GM23248 (cell line): ENCODE measurements around the gene ASB10. TPM values are rescaled to one million over a fixed set of nuclear protein-coding genes. Genes with fewer than 3 reads are reported as not detected.

ENCODE experiments used
- DNase-seq: peaks from one replicate; pipeline ENCODE4 v3.0.0-alpha.2; 2015
- H2AFZ ChIP-seq: fragments of 200-600 bp; sonication (generic); 2 replicates; pipeline ENCODE4 v1.6.1; 2016; ENCODE audit warnings: antibody characterized with exemption
- H3F3A ChIP-seq: fragments of 200-600 bp; sonication (generic); 2 replicates; pipeline ENCODE4 v1.6.1; 2016; ENCODE audit warnings: mild to moderate bottlenecking, antibody characterized with exemption, mixed run types; ENCODE audit not compliant: insufficient read depth
- H3K27ac ChIP-seq: fragments of 200-600 bp; sonication (generic); 2 replicates; pipeline ENCODE4 v1.5.1; 2016; ENCODE audit warnings: mild to moderate bottlenecking
- H3K27me3 ChIP-seq: fragments of 200-600 bp; sonication (generic); replicated peaks from 2 replicates; pipeline ENCODE4 v1.6.1; 2016; ENCODE audit warnings: mild to moderate bottlenecking; ENCODE audit not compliant: insufficient read depth
- H3K36me3 ChIP-seq: fragments of 200-600 bp; sonication (generic); 2 replicates; pipeline ENCODE4 v1.6.1; 2016; ENCODE audit warnings: low read depth, mild to moderate bottlenecking
- H3K4me1 ChIP-seq: fragments of 200-600 bp; sonication (generic); 2 replicates; pipeline ENCODE4 v1.6.1; 2016; ENCODE audit warnings: mild to moderate bottlenecking; ENCODE audit not compliant: insufficient read depth
- H3K4me2 ChIP-seq: fragments of 200-600 bp; sonication (generic); one replicate; pipeline ENCODE4 v1.6.1; 2016; ENCODE audit warnings: mild to moderate bottlenecking; ENCODE audit not compliant: unreplicated experiment
- H3K4me3 ChIP-seq: fragments of 200-600 bp; sonication (generic); 2 replicates; pipeline ENCODE4 v1.5.1; 2016; ENCODE audit warnings: mild to moderate bottlenecking
- H3K79me2 ChIP-seq: fragments of 200-600 bp; sonication (generic); 2 replicates; pipeline ENCODE4 v1.6.1; 2016; ENCODE audit warnings: mild to moderate bottlenecking; ENCODE audit not compliant: insufficient read depth
- H3K9ac ChIP-seq: fragments of 200-600 bp; sonication (generic); 2 replicates; pipeline ENCODE4 v1.6.1; 2016; ENCODE audit warnings: mild to moderate bottlenecking
- H3K9me2 ChIP-seq: fragments of 200-600 bp; sonication (generic); 2 replicates; pipeline ENCODE4 v1.6.1; 2016; ENCODE audit warnings: mixed run types, mild to moderate bottlenecking, moderate library complexity; ENCODE audit not compliant: insufficient read depth
- H3K9me3 ChIP-seq: fragments of 200-600 bp; sonication (generic); one replicate; pipeline ENCODE4 v1.6.1; 2017; ENCODE audit warnings: low read depth
- H4K20me1 ChIP-seq: fragments of 200-600 bp; sonication (generic); 2 replicates; pipeline ENCODE4 v1.6.0; 2016; ENCODE audit not compliant: insufficient read depth
- EZH2 ChIP-seq: fragments of 200-600 bp; sonication (generic); IDR thresholded peaks from 2 replicates; pipeline ENCODE4 v1.6.1; 2018; ENCODE audit warnings: antibody characterized with exemption, mild to moderate bottlenecking; ENCODE audit not compliant: insufficient read depth, poor library complexity, severe bottlenecking
- EZH2phosphoT487 ChIP-seq: fragments of 200-600 bp; sonication (generic); IDR thresholded peaks from 2 replicates; pipeline ENCODE4 v1.6.1; 2018; ENCODE audit warnings: antibody characterized with exemption, moderate library complexity, mild to moderate bottlenecking, low read depth; ENCODE audit not compliant: insufficient read depth
- WGBS, 2 experiments: methylation state at CpG; one replicate each; pipeline ENCODE4 v1.1.6; 2015 to 2017; ENCODE audit warnings: low lambda C conversion rate in 2 of 2, low coverage in 1 of 2; ENCODE audit errors: missing lambda C conversion rate in 2 of 2; 5-methylcytosine and 5-hydroxymethylcytosine counted together
- in situ Hi-C: fragments of 300-500 bp; cut with MboI; formaldehyde crosslinking; loops from 2 replicates; pipeline ENCODE4 v1.15.0; 2020
- polyA plus RNA-seq: library from polyadenylated mRNA; unstranded; fragments of >200 nt; fragmentation: Nextera tagmentation; extraction: Ambion mirVana; gene quantifications from 2 replicates; pipeline ENCODE4 v1.2.1, GENCODE V29; 2016
- total RNA-seq: library from RNA; depleted of rRNA; stranded (reverse); fragments of >200 nt; shearing (Covaris generic); gene quantifications from 2 replicates; pipeline ENCODE4 v1.2.3, GENCODE V29; 2014

The ASB10 gene
- total and polyA plus RNA-seq, 2 experiments from 2014 or later: not detected

- Histone ChIP-seq H3K9me2 (no peaks in the 10 kb centered on the region), H3F3A (no peaks in the 10 kb centered on the region), H3K4me2 (no peak overlapping the region), H3K27ac (no peak overlapping the region), H3K36me3 (no peaks in the 10 kb centered on the region), H3K4me1 (no peaks in the 10 kb centered on the region), H3K9ac (no peak overlapping the region), H2AFZ (no peak overlapping the region), H3K27me3 (peaks cover 70% of the 10 kb centered on the region), H3K79me2 (no peaks in the 10 kb centered on the region), H4K20me1 (no peaks in the 10 kb centered on the region), H3K9me3 (no peaks in the 10 kb centered on the region), H3K4me3 (no peak overlapping the region)
- TF ChIP-seq EZH2phosphoT487 (no peak), EZH2 (no peak)
- in situ Hi-C loops: no loop called here
- DNase-seq: peak; percentile 73
- 15% methylated on average over 41 to 42 of the region's 42 CpGs for WGBS, 2 experiments
These were observed 14.5 kb downstream of the ASB10 start for GRCh38 chr7:151172273-151173141.

DNA sequence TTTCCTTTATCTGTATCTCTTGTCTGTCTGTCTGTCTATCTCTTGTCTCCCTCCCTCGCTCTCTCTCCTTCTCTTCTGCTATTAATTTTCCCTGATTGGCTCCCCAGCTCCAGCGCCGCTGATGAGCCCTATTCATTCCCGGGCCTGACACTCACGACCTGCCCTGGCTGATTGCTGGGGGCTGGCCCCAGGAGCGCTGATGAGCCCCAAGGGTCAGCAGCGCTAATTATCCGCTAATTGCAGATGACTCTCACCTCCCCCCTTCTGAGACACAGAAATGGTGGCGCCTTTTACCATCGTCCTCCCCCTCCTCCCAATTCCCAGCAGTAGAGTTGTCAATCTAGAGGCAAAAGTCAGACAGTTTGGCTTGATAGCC, 18.3 kb downstream of the ASB10 start:
- no peaks in the 10 kb centered on the region for H3F3A ChIP-seq
- H3K79me2 ChIP-seq: no peaks in the 10 kb centered on the region
- peaks cover 75% of the 10 kb centered on the region for H3K27me3 ChIP-seq
- DNase-seq: no peak
- 32 to 38% methylated on average over 10 of the region's 10 CpGs for WGBS, 2 experiments
- no peak for TF ChIP-seq EZH2
- no peak for TF ChIP-seq EZH2phosphoT487
- H3K36me3 ChIP-seq: no peaks in the 10 kb centered on the region
- H3K4me2 ChIP-seq: no peak overlapping the region
- no peak overlapping the region for H3K4me3 ChIP-seq
- in situ Hi-C loops: no loop called here
- no peaks in the 10 kb centered on the region for H3K9me3 ChIP-seq
- no peaks in the 10 kb centered on the region for H3K4me1 ChIP-seq
- no peaks in the 10 kb centered on the region for H4K20me1 ChIP-seq
- H3K9ac ChIP-seq: no peak overlapping the region
- no peak overlapping the region for H3K27ac ChIP-seq
- H3K9me2 ChIP-seq: no peaks in the 10 kb centered on the region
- H2AFZ ChIP-seq: no peak overlapping the region

DNA sequence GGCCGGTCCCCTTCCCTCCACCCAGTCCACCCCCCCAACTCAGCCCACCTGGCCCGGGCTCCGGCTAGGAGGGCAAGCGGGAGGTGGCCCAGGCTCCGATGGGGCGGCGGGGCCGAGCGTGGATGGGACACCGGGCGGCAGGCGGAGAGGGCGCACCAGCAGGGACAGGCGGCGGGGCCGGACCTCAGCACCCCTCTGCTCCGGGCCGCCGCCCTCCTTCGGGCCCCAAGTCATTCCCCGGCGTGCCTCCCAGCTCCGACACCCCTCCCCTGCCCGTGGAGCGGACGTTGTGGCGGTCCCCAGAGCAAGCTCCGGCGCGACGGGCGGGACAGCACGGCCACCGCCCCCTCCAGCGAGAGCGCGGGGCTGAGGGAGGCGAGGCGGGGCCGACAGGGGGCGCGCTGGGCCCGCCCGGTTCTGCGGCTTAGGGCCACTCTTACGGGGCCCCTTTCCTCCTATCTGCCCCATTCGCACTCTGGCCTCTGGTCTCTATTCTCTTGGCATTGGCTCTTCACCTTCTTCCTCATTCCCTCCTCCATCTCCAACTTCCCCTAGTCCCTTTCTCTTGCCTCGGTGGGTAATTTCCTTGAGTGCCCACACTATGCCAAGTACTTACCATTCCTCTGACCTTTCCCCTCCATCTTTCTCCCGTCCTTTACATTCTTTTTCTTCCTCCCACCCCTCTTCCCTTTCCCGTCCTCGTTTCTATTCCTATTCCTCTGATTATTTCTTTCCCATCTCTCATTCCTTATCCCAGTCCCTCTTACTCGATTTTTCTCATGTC, 18.9 kb downstream of the ASB10 start:
- Histone ChIP-seq H3K36me3 (no peaks in the 10 kb centered on the region), H3K9me3 (no peaks in the 10 kb centered on the region), H2AFZ (0 out of 2 replicates have a peak overlapping the region, but pooled peaks have one; percentile 23), H3K4me2 (peak overlapping the region; percentile 46), H3K9ac (no peak overlapping the region), H3F3A (no peaks in the 10 kb centered on the region), H3K27me3 (peaks cover 72% of the 10 kb centered on the region), H3K79me2 (no peaks in the 10 kb centered on the region), H3K9me2 (no peaks in the 10 kb centered on the region), H3K27ac (no peak overlapping the region), H3K4me1 (no peaks in the 10 kb centered on the region), H4K20me1 (no peaks in the 10 kb centered on the region), H3K4me3 (peak overlapping the region; percentile 34; the same call in 1 of the 2 replicates)
- in situ Hi-C loops: no loop called here
- peak; percentile 37 for DNase-seq
- TF ChIP-seq EZH2phosphoT487 (0 out of 2 replicates have a peak, but pooled peaks have one; percentile 29), EZH2 (no peak)
- WGBS, 2 experiments: 5% methylated on average over 27 to 36 of the region's 52 CpGs

DNA sequence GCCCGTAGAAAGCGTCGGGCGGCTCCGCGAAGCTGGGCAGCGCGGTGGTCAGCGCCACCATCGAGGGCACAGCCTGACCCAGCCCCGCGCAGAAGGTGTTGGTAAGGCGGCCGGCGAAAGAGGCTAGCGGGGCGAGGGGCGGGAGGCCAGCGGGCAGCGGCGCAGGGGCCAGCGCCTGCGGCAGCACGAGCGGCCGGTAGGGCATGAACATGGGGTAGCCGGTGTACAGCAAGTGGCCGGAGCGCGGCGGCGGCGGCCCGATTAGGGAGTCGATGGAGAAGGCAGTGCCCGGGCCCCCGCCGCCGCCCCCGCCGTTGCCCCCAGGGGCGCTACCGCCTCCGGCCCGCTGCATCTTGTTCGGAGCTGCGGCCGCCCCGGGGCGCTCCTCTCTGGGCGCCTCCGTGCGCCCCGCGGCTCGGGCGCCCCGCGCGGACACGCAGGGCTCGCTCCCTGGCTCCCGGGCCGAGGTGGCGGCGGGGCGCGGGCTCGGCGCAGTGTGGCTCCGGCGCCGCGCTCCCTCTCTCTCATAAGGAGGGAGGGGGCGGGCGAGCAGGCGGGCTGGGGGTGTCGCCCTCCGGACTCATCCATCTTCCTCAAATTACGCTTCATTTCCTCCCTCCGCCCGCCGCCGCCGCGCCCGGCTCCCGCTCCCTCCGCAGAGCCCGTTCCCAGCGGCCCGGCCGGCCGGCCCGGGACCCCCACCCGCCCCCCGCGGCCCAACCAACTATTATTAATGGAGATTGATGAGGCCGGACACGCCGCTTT, 19.7 kb downstream of the ASB10 start, which contains the start of gene GBX1:
TSS of gene GBX1 (minus strand) at position 498 of the 765 bp plus-strand sequence. CDS start at position 352, 146 bp downstream.
- in situ Hi-C loops: no loop called here
- no peaks in the 10 kb centered on the region for H3K79me2 ChIP-seq
- no peaks in the 10 kb centered on the region for H3K4me1 ChIP-seq
- no peaks in the 10 kb centered on the region for H3K9me3 ChIP-seq
- no peaks in the 10 kb centered on the region for H3F3A ChIP-seq
- 0 out of 2 replicates have a peak within 1 kb of the TSS, but pooled peaks have one; percentile 23 for H2AFZ ChIP-seq
- H3K9ac ChIP-seq: no peak within 1 kb of the TSS
- no peaks in the 10 kb centered on the region for H4K20me1 ChIP-seq
- peak within 1 kb of the TSS; percentile 46 for H3K4me2 ChIP-seq
- peak; percentile 48 for DNase-seq
- no peak for TF ChIP-seq EZH2
- no peak; the same call in 1 of the 2 replicates for TF ChIP-seq EZH2phosphoT487
- H3K27ac ChIP-seq: no peak within 1 kb of the TSS
- WGBS, 2 experiments: 1 to 3% methylated on average over 47 to 63 of the region's 101 CpGs
- H3K27me3 ChIP-seq: peaks cover 76% of the 10 kb centered on the region
- H3K4me3 ChIP-seq: peak within 1 kb of the TSS; percentile 34
- no peaks in the 10 kb centered on the region for H3K36me3 ChIP-seq
- H3K9me2 ChIP-seq: no peaks in the 10 kb centered on the region
